Endothelial cell of umbilical vein (primary cell): Measurements from ENCODE around the gene SAFB. TPM values are rescaled to one million over a fixed set of nuclear protein-coding genes. Genes with fewer than 3 reads are reported as not detected.

Experiments
- Bru-seq: library from RNA; stranded (reverse); fragments of 400-500 nt; gene quantifications from one replicate; lab custom pipeline; 2021; lab: Mats Ljungman, UMichigan
- BruChase-seq, 2 experiments: library from RNA; stranded (reverse); fragments of 400-500 nt; gene quantifications; one replicate each; lab custom pipeline; 2021; lab: Mats Ljungman, UMichigan
- BruUV-seq: library from RNA; stranded (reverse); fragments of 400-500 nt; replicated peaks from 2 replicates; lab custom pipeline; 2021; lab: Mats Ljungman, UMichigan
- CTCF ChIA-PET: fragments of 300-600, 350-600 bp; sonication (Branson Sonifier 250); formaldehyde crosslinking; loops from one replicate; lab custom pipeline; 2021; ENCODE audit warnings: antibody characterized with exemption, inconsistent platforms; lab: Charles Lee
- POLR2A ChIA-PET: fragments of 300-600, 350-600 bp; sonication (Branson Sonifier 250); formaldehyde crosslinking; loops from one replicate; lab custom pipeline; 2021; ENCODE audit warnings: antibody characterized with exemption, inconsistent platforms; lab: Charles Lee
- DNase-seq: peaks from one replicate; pipeline ENCODE4 v3.0.0-alpha.2; 2011; ENCODE audit warnings: low read depth, low spot score
- FAIRE-seq: peaks from 2 replicates; lab custom pipeline; 2011; peaks lifted over from hg19 to GRCh38; lab: Jason Lieb, UNC
- H2AFZ ChIP-seq: 2 replicates; pipeline ENCODE4 v1.6.0; 2012; ENCODE audit warnings: low read depth, low read length, control low read depth, inconsistent platforms
- H3K27ac ChIP-seq: 2 replicates; pipeline ENCODE4 v1.5.1; 2011; ENCODE audit warnings: low read depth, mild to moderate bottlenecking, control low read depth, low read length, moderate library complexity; ENCODE audit not compliant: insufficient read depth
- H3K27me3 ChIP-seq, 2 experiments: 2 replicates each; pipeline versions ENCODE4 v1.6.0 to v1.6.1; 2011; ENCODE audit warnings: low read length in 2 of 2, mixed read lengths in 1 of 2; ENCODE audit not compliant: control insufficient read depth in 2 of 2, insufficient read depth in 2 of 2
- H3K36me3 ChIP-seq, 2 experiments: 2 replicates in 1 of 2; 3 replicates in 1 of 2; pipeline ENCODE4 v1.5.1; 2011; ENCODE audit warnings: low read length in 2 of 2, mild to moderate bottlenecking in 1 of 2, moderate library complexity in 1 of 2; ENCODE audit not compliant: control insufficient read depth in 2 of 2, insufficient read depth in 2 of 2; ENCODE audit errors: extremely low read depth in 1 of 2
- H3K4me1 ChIP-seq: 3 replicates; pipeline ENCODE4 v1.5.1; 2011; ENCODE audit warnings: mild to moderate bottlenecking, low read length; ENCODE audit not compliant: control insufficient read depth, insufficient read depth; ENCODE audit errors: extremely low read depth
- H3K4me2 ChIP-seq: 2 replicates; pipeline ENCODE4 v1.6.1; 2011; ENCODE audit warnings: low read length, control low read depth, mixed read lengths; ENCODE audit not compliant: insufficient read depth
- H3K4me3 ChIP-seq, 3 experiments: fragments of 200-600 bp in 1 of 3; sonication (generic), shearing (Covaris generic) in 1 of 3; replicated peaks in 1 of 3; 2 replicates each; pipeline ENCODE4 v1.5.1; 2011 to 2016; ENCODE audit warnings: control low read depth in 3 of 3, low read length in 3 of 3, mild to moderate bottlenecking in 2 of 3, inconsistent platforms in 1 of 3, low read depth in 1 of 3, moderate library complexity in 1 of 3; ENCODE audit not compliant: insufficient read depth in 1 of 3
- H3K79me2 ChIP-seq: 2 replicates; pipeline ENCODE4 v1.6.0; 2012; ENCODE audit warnings: low read length, inconsistent platforms; ENCODE audit not compliant: control insufficient read depth, insufficient read depth
- H3K9ac ChIP-seq: replicated peaks from 2 replicates; pipeline ENCODE3; 2011; ENCODE audit warnings: low read length, control low read depth; ENCODE audit not compliant: insufficient read depth; ENCODE audit errors: extremely low read depth
- H3K9me1 ChIP-seq: replicated peaks from 3 replicates; pipeline ENCODE4 v1.6.0; 2011; ENCODE audit warnings: mild to moderate bottlenecking, low read length; ENCODE audit not compliant: control insufficient read depth, insufficient read depth; ENCODE audit errors: extremely low read depth
- H3K9me3 ChIP-seq: replicated peaks from 2 replicates; pipeline ENCODE4 v1.5.1; 2012; ENCODE audit warnings: low read length, inconsistent platforms; ENCODE audit not compliant: control insufficient read depth, insufficient read depth
- H4K20me1 ChIP-seq: replicated peaks from 2 replicates; pipeline ENCODE3; 2011; ENCODE audit warnings: mild to moderate bottlenecking, low read length; ENCODE audit not compliant: control insufficient read depth, insufficient read depth; ENCODE audit errors: extremely low read depth
- EZH2 ChIP-seq: IDR thresholded peaks from 2 replicates; pipeline ENCODE4 v1.6.1; 2012; ENCODE audit warnings: borderline replicate concordance, low read depth, mild to moderate bottlenecking, moderate library complexity, low read length, inconsistent platforms; ENCODE audit not compliant: severe bottlenecking
- FOS ChIP-seq: IDR thresholded peaks from 2 replicates; pipeline ENCODE4 v1.6.1; 2011; ENCODE audit warnings: mild to moderate bottlenecking, low read length, moderate library complexity, borderline replicate concordance; ENCODE audit not compliant: insufficient read depth
- GATA2 ChIP-seq: IDR thresholded peaks from 2 replicates; pipeline ENCODE4 v1.7.0; 2011; ENCODE audit warnings: low read depth, mild to moderate bottlenecking, moderate library complexity, mixed read lengths, low read length; ENCODE audit not compliant: insufficient read length, insufficient read depth
- JUN ChIP-seq: IDR thresholded peaks from 2 replicates; pipeline ENCODE4 v1.6.1; 2011; ENCODE audit warnings: borderline replicate concordance, low read depth; ENCODE audit not compliant: insufficient read length, insufficient read depth
- MYC ChIP-seq: IDR thresholded peaks from one replicate; pipeline ENCODE4 v1.6.1; 2011; ENCODE audit warnings: mild to moderate bottlenecking, low read depth, low read length
- POLR2A ChIP-seq: IDR thresholded peaks from 2 replicates; pipeline ENCODE4 v1.6.1; 2012; ENCODE audit warnings: low read depth, mild to moderate bottlenecking, control low read depth, low read length
- POLR2AphosphoS5 ChIP-seq: IDR thresholded peaks from 2 replicates; pipeline ENCODE4 v1.6.1; 2012; ENCODE audit warnings: low read depth, mild to moderate bottlenecking, control low read depth, low read length, moderate library complexity; ENCODE audit not compliant: insufficient read depth
- dilution Hi-C: fragments of 300-500 bp; cut with MboI; formaldehyde crosslinking; loops from one replicate; pipeline ENCODE4 v1.15.0; 2019; ENCODE audit warnings: low sequenced_read_pairs; ENCODE audit not compliant: extremely low pct_ligation_motif_present
- intact Hi-C: fragments of 100-400 bp; cut with micrococcal nuclease; formaldehyde crosslinking; loops from one replicate; pipeline ENCODE4 v1.10.0; 2022
- long read RNA-seq: library from polyadenylated mRNA; stranded (forward); transcript quantifications from one replicate; pipeline ENCODE4 v2.0.0, GENCODE V29; 2021
- polyA minus RNA-seq, 3 experiments: library from RNA; depleted of rRNA, polyadenylated mRNA; stranded (reverse); fragments of >200 nt; gene quantifications; 1 replicate in 1 of 3; 2 replicates in 2 of 3; pipeline ENCODE4 v1.2.3, GENCODE V29; 2011
- polyA plus RNA-seq, 4 experiments: library from polyadenylated mRNA; depleted of rRNA in 3 of 4; stranded (reverse) in 3 of 4; unstranded in 1 of 4; fragments of >200 nt; gene quantifications; 2 replicates each; pipeline versions ENCODE4 v1.2.1 to v1.2.3, GENCODE V29; 2011 to 2012; ENCODE audit warnings: missing spikeins in 1 of 4
- total RNA-seq: library from RNA; stranded (reverse); gene quantifications from 2 replicates; pipeline ENCODE4 v1.2.3, GENCODE V29; 2021
- TF ChIP-seq, protein P1 (sequence below): IDR thresholded peaks from 2 replicates; pipeline ENCODE4 v1.6.1; 2011; ENCODE audit not compliant: insufficient read depth, insufficient read length
- TF ChIP-seq, protein P2 (sequence below), 2 donors: IDR thresholded peaks; 1 replicate in 1 of 2; 2 replicates in 1 of 2; pipeline ENCODE4 v1.5.1; 2011; ENCODE audit warnings: low read length in 2 of 2, mild to moderate bottlenecking in 2 of 2, moderate library complexity in 2 of 2, control low read depth in 1 of 2, inconsistent platforms in 1 of 2, low read depth in 1 of 2; ENCODE audit not compliant: insufficient read depth in 1 of 2; ENCODE audit errors: extremely low read depth in 1 of 2

SAFB gene
- total RNA-seq (96.8 and 109 TPM in 2 replicates), polyA plus RNA-seq (33.1 and 44.7 TPM in 2 replicates), polyA minus RNA-seq (24.8 and 35.7 TPM in 2 replicates), Bru-seq, nascent RNA (percentile 88 among the genes with signal in this experiment), BruChase-seq, experiment 1, labeled RNA remaining after a 6-hour chase (percentile 90 among the genes with signal in this experiment), BruChase-seq, experiment 2, labeled RNA remaining after a 2-hour chase (percentile 89 among the genes with signal in this experiment)
- 31.5 and 40.6 TPM in 2 replicates for polyA plus RNA-seq (2011; cell fraction: cytosol; rRNA removed)
- polyA plus RNA-seq (2011; cell fraction: nucleus; rRNA removed) = 116 and 141 TPM in 2 replicates
- 54.6 and 55.5 TPM in 2 replicates for polyA plus RNA-seq (2012)
- 58.3 TPM for polyA minus RNA-seq (2011; cell fraction: cytosol; rRNA and poly(A)+ RNA removed)
- 53.7 and 68.8 TPM in 2 replicates for polyA minus RNA-seq (2011; cell fraction: nucleus; rRNA and poly(A)+ RNA removed)
- long read RNA-seq, transcript SAFB-205 (21 exons, 2,842 nt) = minor isoform, 90 of 341 reads
- long read RNA-seq, transcript SAFB-211 (21 exons, 3,014 nt) = major isoform, 130 of 341 reads
- long read RNA-seq, transcript SAFB-201 (21 exons, 3,042 nt) = minor isoform, 28 of 341 reads
- long read RNA-seq, partial matches to known transcripts = 21 of 341 reads
- long read RNA-seq, other reads (novel, unspliced or antisense) = 71 of 341 reads

DNA sequence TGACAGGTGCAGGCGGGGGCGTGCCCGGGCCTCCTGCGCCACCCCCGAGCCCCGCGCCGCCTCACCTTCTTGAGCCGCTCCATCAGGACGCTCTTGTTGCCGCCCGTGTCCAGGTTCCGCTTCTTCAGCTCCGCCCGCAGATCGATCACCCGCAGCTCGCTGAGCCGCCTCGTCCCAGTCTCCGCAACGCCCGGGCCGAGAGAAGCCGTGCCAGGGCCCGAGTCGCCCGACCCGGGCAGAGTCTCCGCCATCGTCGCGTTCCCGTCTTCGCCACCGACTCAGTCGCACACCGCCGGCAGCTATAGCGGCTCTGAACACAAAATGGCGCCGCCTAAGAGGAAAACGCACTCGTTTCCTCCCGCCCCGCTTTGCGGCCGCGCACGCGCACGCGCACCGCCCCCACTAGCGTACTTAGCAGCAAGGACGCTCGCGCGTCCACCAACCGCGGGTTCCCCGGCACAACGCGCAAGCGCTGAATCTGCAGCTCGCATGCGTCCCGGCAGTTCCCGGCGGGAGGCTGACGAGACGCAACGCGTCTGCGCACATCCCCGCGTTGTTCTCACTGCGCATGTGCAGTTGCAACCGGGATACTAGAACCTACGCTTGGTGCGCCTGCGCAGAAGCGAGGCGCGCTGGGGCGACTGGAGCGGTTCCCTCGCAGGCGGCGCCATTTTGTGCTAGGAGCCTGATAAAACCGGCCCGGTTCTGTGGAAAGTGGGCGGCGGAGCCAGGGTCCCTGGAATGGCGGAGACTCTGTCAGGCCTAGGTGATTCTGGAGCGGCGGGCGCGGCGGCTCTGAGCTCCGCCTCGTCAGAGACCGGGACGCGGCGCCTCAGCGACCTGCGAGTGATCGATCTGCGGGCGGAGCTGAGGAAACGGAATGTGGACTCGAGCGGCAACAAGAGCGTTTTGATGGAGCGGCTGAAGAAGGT is at the start of gene SAFB, which contains the start of gene SAFB2:
TSS of gene SAFB (plus strand) at position 619 of the 932 bp plus-strand sequence. CDS start at position 742, 123 bp downstream.
TSS of gene SAFB2 (minus strand) at position 312 of the 932 bp plus-strand sequence. CDS start at position 251, 61 bp downstream.
- peaks cover 94% of the 10 kb centered on the region for H3K79me2 ChIP-seq
- peak within 1 kb of the TSS; percentile 92 for H3K4me2 ChIP-seq
- intact Hi-C loops (loop anchor here (1.0 to 2.0 kb wide), 2 partner anchors 58 to 98 kb away; partner anchors contain the start of genes CATSPERD, HSD11B1L, LONP1 and MICOS13), dilution Hi-C loops (no loop called here)
- H2AFZ ChIP-seq = peak within 1 kb of the TSS; percentile 90
- POLR2A ChIA-PET = interaction anchor here (1.3 to 1.5 kb wide), 2 partner anchors 67 to 282 kb away, joined by 3 to 7 read pairs; partner anchors contain the start of genes RPL36 and VMAC
- FAIRE-seq (peak; percentile 97), DNase-seq (peak; percentile 100)
- H4K20me1 ChIP-seq = peaks cover 1% of the 10 kb centered on the region
- H3K9me3 ChIP-seq = no peaks in the 10 kb centered on the region
- peaks cover 19 to 24% of the 10 kb centered on the region in 2 experiments for H3K36me3 ChIP-seq
- no TSS peak for BruUV-seq
- peak within 1 kb of the TSS; percentile 90 for H3K9ac ChIP-seq
- H3K27me3 ChIP-seq = no peaks in the 10 kb centered on the region
- peaks cover 28% of the 10 kb centered on the region for H3K4me1 ChIP-seq
- CTCF ChIA-PET = interaction anchor here (1.0 to 1.5 kb wide), 4 partner anchors 65 to 813 kb away, joined by 3 to 10 read pairs (median 4); partner anchors contain the start of genes CATSPERD and LONP1
- H3K27ac ChIP-seq = peak within 1 kb of the TSS; percentile 63
- TF ChIP-seq GATA2 = no peak
- TF ChIP-seq, protein P1, sequence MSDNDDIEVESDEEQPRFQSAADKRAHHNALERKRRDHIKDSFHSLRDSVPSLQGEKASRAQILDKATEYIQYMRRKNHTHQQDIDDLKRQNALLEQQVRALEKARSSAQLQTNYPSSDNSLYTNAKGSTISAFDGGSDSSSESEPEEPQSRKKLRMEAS = peak; percentile 56
- TF ChIP-seq JUN = no peak
- no peak for TF ChIP-seq FOS
- no peak for TF ChIP-seq MYC
- TF ChIP-seq POLR2A = peak; percentile 94
- TF ChIP-seq POLR2AphosphoS5 = peak; percentile 92
- TF ChIP-seq, protein P2, sequence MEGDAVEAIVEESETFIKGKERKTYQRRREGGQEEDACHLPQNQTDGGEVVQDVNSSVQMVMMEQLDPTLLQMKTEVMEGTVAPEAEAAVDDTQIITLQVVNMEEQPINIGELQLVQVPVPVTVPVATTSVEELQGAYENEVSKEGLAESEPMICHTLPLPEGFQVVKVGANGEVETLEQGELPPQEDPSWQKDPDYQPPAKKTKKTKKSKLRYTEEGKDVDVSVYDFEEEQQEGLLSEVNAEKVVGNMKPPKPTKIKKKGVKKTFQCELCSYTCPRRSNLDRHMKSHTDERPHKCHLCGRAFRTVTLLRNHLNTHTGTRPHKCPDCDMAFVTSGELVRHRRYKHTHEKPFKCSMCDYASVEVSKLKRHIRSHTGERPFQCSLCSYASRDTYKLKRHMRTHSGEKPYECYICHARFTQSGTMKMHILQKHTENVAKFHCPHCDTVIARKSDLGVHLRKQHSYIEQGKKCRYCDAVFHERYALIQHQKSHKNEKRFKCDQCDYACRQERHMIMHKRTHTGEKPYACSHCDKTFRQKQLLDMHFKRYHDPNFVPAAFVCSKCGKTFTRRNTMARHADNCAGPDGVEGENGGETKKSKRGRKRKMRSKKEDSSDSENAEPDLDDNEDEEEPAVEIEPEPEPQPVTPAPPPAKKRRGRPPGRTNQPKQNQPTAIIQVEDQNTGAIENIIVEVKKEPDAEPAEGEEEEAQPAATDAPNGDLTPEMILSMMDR (IDR thresholded peaks at IDR 0.05; ENCODE audit: extremely low read depth in 1 of 2, insufficient read depth in 1 of 2, low read depth in 1 of 2, low read length in 2 of 2) = no peak
- no peak for TF ChIP-seq EZH2
- H3K4me3 ChIP-seq = peak within 1 kb of the TSS; percentile 82 to 96 (median 93)
- H3K9me1 ChIP-seq = no peaks in the 10 kb centered on the region
